GM12891 (cell line): ENCODE data around the gene TNKS1BP1.

ENCODE experiments used
- POLR2A ChIP-seq: IDR thresholded peaks from 2 replicates; pipeline ENCODE4 v1.6.1; 2011; ENCODE audit warnings: low read depth, low read length, control low read depth
- POLR2AphosphoS5 ChIP-seq: IDR thresholded peaks from 2 replicates; pipeline ENCODE4 v1.6.1; 2011; ENCODE audit warnings: low read depth, low read length, control low read depth
- TAF1 ChIP-seq: IDR thresholded peaks from 2 replicates; pipeline ENCODE4 v1.6.1; 2011; ENCODE audit warnings: low read depth, low read length, control low read depth

DNA sequence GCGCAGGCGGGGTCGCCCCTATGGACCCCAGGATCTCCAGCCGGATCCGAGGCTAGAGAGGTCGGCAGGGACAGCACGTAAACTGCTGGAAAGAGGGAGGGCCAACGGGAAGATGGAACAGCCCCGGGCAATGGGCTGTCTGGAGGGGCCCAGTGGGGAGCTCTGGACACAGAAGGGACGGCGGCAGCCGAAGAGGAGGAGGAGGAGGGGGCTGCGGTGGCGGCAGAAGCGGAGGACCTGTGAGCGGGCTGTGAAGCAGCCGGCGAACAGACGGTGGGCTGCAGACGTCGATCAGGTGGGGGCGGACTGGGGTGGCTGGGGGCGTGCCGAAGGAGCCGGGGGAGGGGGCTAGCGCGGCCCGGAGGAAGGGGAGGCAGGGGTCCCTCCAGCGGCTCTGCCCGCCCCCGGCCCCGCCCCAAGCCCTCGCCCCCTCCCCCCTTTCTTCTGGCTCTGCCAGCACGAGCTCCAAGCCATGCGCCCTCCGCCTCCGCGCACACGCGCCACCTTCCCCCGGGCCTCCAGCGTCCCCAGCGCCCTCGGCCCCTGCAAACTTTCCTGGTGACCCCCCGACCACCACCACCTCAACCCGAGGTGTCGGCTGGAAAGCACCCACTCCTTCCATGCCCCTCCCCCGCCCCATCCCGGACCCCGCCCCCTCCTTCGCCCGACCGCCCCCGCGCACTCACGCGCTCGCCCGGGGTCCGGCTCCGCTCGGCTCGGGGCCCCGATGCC lies 432 bp downstream of the TNKS1BP1 start:
- no peak for TF ChIP-seq POLR2AphosphoS5
- TF ChIP-seq TAF1, result no peak
- TF ChIP-seq POLR2A, result no peak
